Thymus (tissue), 11 donors: ENCODE results near the gene ERP29. TPM values are rescaled to one million over a fixed set of nuclear protein-coding genes. Genes with fewer than 3 reads are reported as not detected.
"Not testable (repeated sequence)": the region's sequence is repeated elsewhere in the genome, so short reads cannot be mapped to it uniquely, and the experiment has no call there.

Source experiments
- DNase-seq, 9 donors: peaks; one replicate each; pipeline ENCODE4 v3.0.0-alpha.2; 2013; ENCODE audit warnings: low spot score in 9 of 9, low read depth in 6 of 9, missing footprints in 1 of 9
- H3K27ac ChIP-seq, 2 donors: one replicate each; pipeline ENCODE4 v1.5.1; 2013; ENCODE audit warnings: control low read depth in 1 of 2, low read depth in 1 of 2, low read length in 1 of 2, mild to moderate bottlenecking in 1 of 2, moderate library complexity in 1 of 2
- H3K27me3 ChIP-seq, 2 donors: one replicate each; pipeline ENCODE4 v1.5.1; 2013; ENCODE audit warnings: low read length in 1 of 2; ENCODE audit not compliant: control insufficient read depth in 2 of 2, insufficient read depth in 1 of 2
- H3K36me3 ChIP-seq, 2 donors: one replicate each; pipeline ENCODE4 v1.5.1; 2013; ENCODE audit warnings: low read length in 1 of 2, mild to moderate bottlenecking in 1 of 2, moderate library complexity in 1 of 2; ENCODE audit not compliant: control insufficient read depth in 2 of 2, insufficient read depth in 2 of 2
- H3K4me1 ChIP-seq, 2 donors: one replicate each; pipeline ENCODE4 v1.5.1; 2013; ENCODE audit warnings: low read length in 2 of 2; ENCODE audit not compliant: control insufficient read depth in 2 of 2, insufficient read depth in 2 of 2
- H3K4me3 ChIP-seq, 2 donors: one replicate each; pipeline ENCODE4 v1.5.1; 2013; ENCODE audit warnings: low read length in 2 of 2, control low read depth in 1 of 2, mild to moderate bottlenecking in 1 of 2
- H3K9me3 ChIP-seq, 2 donors: one replicate each; pipeline ENCODE4 v1.5.1; 2013; ENCODE audit warnings: low read length in 1 of 2, mild to moderate bottlenecking in 1 of 2; ENCODE audit not compliant: control insufficient read depth in 2 of 2, insufficient read depth in 1 of 2
- WGBS: extraction: QIAGEN DNeasy Blood & Tissue Kit; methylation state at CpG from one replicate; pipeline ENCODE4 v1.1.7; 2013; 5-methylcytosine and 5-hydroxymethylcytosine counted together
- polyA plus RNA-seq: library from polyadenylated mRNA; stranded (reverse); fragments of 200-250 nt; gene quantifications from one replicate; pipeline ENCODE4 v1.2.3, GENCODE V29; 2013
- total RNA-seq: library from RNA; stranded (reverse); fragments of 120-200 nt; gene quantifications from one replicate; pipeline ENCODE4 v1.2.4, GENCODE V29; 2013
- donor health status: healthy.

ERP29 gene
- total and polyA plus RNA-seq, 2 donors: 85.0 to 130 TPM

DNA sequence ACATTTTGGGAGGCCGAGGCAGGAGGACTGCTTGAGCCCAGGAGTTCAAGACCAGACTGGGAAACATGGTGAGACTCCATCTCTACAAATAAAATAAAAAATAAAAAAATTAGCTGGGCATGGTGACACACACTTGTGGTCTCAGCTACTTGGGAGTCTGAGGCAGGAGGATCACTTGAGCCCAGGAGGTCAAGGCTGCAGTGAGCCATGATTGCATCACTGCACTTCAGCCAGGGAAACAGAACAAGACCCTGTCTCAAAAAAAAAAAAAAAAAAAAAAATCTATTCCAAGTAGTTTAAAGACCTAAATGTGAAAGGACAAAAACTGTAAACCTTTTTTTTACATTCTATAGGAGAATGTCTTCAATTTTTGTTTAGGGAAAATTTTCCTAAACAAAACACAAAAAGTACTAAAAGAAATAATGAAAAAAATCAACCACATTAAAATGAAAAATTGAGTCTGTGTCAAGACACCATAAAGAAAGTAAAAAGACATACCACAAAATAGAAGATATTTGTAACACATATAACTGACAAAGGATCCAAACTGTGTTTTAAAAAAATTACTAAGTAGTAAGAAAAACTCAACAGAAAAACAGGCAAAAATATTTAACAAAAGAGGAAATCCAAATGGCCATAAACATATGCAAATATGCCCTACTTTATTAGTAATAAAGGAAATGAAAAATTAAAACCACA lies 17.3 kb upstream of the ERP29 start:
- Histone ChIP-seq H3K4me1 (peaks cover 17 to 44% of the 10 kb centered on the region in 2 donors), H3K27me3 (no peaks in the 10 kb centered on the region), H3K4me3 (no peak overlapping the region), H3K36me3 (peaks cover 0 to 8% of the 10 kb centered on the region in 2 donors), H3K27ac (no peak overlapping the region), H3K9me3 (no peaks in the 10 kb centered on the region)
- 98% methylated on average over 1 of the region's 1 CpG for WGBS
- DNase-seq: no peak

DNA sequence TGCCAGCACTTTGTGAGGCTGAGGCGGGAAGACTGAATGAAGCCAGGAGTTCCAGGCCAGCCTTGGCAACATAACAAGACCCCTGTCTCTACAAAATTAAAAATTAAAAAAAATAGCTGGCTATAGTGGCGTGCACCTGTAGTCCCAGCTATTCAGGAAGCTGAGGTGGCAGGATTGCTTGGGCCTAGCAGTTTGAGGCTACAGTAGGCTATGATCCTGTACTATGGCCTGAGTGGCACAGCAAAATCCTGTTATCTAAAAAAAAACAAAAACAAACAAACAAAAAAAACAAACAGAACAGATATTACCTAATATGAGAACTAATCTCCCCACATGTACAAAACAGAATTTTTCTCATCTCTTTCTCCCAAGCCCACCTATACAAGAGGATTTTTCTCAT lies 15.9 kb upstream of the ERP29 start:
- Histone ChIP-seq H3K27me3 (no peaks in the 10 kb centered on the region), H3K27ac (peak overlapping the region in 1 of 2 donors; percentile 5), H3K4me3 (no peak overlapping the region), H3K9me3 (no peaks in the 10 kb centered on the region), H3K4me1 (peaks cover 17 to 46% of the 10 kb centered on the region in 2 donors), H3K36me3 (peaks cover 0 to 11% of the 10 kb centered on the region in 2 donors)
- 89% methylated on average over 2 of the region's 2 CpGs for WGBS
- no peak for DNase-seq

DNA sequence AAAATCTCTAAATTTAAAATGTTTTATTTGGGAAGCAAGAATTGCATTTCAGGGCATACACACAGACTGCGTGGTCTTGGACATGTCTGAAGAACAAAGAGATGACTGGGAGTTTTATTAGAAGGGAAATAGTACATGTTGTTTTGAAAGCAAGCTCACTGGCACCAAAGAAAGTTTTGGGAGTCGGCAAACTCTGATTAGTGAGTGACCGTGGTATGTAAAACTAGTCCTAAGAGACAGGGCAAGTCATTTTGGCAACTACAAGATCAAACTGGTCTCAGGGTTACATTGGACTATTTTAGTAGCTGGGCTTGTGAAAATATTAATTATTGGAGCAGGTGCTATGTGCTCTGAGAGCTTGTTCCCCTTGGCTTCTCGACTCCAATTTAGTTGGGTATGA lies 15.2 kb upstream of the ERP29 start:
- no peak overlapping the region for H3K4me3 ChIP-seq
- DNase-seq: no peak
- no peak overlapping the region for H3K27ac ChIP-seq
- no peaks in the 10 kb centered on the region for H3K9me3 ChIP-seq
- H3K4me1 ChIP-seq: peaks cover 10 to 40% of the 10 kb centered on the region in 2 donors
- H3K36me3 ChIP-seq: peaks cover 0 to 11% of the 10 kb centered on the region in 2 donors
- no peaks in the 10 kb centered on the region for H3K27me3 ChIP-seq
- WGBS: 98% methylated on average over 4 of the region's 4 CpGs

DNA sequence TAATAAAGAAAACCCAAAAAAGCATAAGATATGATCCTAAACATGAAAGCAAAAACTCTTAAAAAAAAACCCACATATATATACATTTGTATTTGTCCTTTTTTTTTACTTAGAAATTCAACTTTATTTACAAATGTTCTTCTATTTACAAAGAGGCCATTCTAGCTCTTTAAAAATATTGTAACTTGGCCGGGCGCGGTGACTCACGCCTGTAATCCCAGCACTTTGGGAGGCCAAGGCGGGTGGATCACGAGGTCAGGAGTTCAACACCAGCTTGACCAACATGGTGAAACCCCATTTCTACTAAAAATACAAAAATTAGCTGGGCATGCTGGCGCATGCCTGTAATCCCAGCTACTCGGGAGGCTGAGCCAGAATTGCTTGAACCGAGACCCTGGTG lies 14.1 kb upstream of the ERP29 start:
- H3K27ac ChIP-seq: not testable (repeated sequence)
- WGBS: over 99% methylated on average over 9 of the region's 9 CpGs
- peaks cover 6 to 31% of the 10 kb centered on the region in 2 donors for H3K4me1 ChIP-seq

DNA sequence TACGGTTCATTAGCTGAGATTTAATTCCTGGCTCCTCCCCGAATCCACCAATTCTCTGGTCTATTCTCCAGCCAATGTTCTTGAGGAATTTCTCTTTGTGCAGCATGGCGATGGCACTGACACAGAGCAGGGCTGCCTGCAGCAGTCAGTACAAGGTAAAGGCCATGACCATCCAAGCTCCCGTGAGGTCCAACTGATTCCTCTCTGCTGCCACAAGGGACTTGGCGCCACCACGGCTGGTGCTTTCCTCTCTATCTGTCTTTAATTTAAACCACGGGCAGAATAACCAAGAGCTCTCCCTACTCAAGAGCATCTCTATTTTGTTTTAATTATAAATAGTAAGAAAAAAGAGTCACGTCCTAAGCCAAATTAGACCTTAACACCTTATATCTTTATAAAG lies 12.4 kb upstream of the ERP29 start:
- peaks cover 3 to 21% of the 10 kb centered on the region in 2 donors for H3K4me1 ChIP-seq
- WGBS: 97% methylated on average over 8 of the region's 8 CpGs
- no peaks in the 10 kb centered on the region for H3K27me3 ChIP-seq
- H3K36me3 ChIP-seq: peaks cover 0 to 11% of the 10 kb centered on the region in 2 donors
- H3K9me3 ChIP-seq: no peaks in the 10 kb centered on the region
- peak overlapping the region in 1 of 2 donors; percentile 15 for H3K27ac ChIP-seq
- no peak for DNase-seq
- H3K4me3 ChIP-seq: no peak overlapping the region

More for the DNA sequence above, 14.1 kb upstream of the ERP29 start:
- not testable (repeated sequence) for DNase-seq, H3K9me3 ChIP-seq, H3K27me3 ChIP-seq, H3K4me3 ChIP-seq
- H3K36me3 ChIP-seq: peaks cover 0 to 11% of the 10 kb centered on the region in 2 donors

DNA sequence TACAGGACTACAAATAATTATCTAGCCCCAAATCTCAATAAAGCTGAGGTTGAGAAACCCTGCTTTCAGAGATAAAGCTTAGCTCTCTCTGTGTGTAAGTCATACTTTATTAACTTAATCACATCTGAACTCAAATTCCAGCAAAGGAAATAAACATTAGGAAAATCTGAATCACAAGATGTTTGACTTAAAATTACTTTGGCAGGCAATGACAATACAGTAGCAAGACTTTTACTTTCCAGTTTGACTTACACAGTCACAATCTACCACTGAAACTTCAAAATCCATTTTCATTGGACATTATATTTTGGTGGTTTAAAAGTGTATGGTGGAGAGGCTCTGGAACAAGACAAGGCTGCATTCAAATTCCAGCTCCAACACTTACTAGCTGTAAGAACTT lies 11.7 kb upstream of the ERP29 start:
- Histone ChIP-seq H3K27ac (no peak overlapping the region), H3K9me3 (no peaks in the 10 kb centered on the region), H3K4me1 (peaks cover 3 to 20% of the 10 kb centered on the region in 2 donors), H3K27me3 (no peaks in the 10 kb centered on the region), H3K4me3 (no peak overlapping the region), H3K36me3 (peaks cover 0 to 11% of the 10 kb centered on the region in 2 donors)
- no peak for DNase-seq

DNA sequence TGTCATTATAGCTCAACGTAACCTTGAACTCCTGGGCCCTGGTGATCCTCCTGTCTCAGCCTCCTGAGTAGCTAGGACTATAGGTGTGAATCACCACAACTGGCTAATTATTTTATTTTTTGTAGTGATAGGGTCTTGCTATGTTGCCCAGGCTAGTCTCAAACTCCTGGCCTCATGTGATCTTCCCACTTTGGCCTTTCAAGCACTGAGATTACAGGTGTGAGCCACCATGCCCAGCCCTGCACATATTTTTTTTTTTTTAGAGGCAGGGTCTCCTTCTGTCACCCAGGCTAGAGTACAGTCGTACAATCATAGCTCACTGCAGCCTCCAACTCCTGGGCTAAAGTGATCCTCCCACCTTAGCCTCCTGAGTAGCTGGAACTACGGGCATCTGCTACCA lies 9.2 kb upstream of the ERP29 start:
- WGBS: 98% methylated on average over 3 of the region's 3 CpGs
- Histone ChIP-seq H3K4me3 (no peak overlapping the region), H3K4me1 (peaks cover 3 to 16% of the 10 kb centered on the region in 2 donors)

DNA sequence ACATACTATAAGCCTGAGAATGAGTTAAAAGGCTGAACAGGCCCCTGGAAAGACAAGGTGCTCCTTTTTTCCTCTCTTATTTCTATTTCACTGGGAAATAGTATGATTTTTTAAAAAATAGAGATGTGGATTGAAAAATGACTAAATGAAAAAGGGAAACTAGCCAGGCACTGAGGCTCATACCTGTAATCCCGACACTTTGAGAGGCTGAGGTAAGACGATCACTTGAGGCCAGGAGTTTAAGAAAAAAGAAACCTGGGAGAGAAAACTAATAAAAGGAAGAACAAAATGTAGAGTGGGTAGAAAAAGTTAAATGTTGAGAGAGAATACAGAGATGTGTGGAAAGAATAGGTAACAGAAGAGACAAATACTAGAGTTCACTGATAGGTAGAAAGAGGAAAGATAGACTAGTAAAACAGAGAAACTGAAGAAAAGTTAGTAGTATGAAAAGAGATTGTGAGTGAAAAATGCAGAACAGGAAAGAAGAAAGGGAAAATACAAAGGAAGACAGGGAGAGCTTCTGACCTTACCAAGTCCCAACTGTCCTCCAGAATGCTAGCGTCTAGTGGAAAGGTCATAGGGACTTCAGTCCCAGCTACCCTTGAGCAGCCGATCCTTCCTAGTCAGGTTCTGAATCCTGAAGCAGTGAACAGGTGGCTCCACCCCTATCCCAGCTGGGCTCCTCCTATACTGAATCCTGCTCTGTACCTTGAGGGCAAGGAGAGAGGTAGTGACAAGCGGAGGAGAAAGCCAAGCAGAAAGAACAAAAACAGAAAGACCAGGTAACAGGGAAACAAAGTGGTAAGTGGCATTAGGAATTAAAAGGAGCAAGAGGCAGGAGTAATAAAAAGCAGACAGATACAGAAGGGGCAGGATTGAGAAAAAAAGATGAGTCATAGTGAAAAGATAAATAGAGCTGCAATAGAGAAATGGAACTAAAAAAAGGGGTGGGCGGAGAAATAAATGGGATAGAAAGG lies 7.5 kb upstream of the ERP29 start:
- Histone ChIP-seq H3K27ac (no peak overlapping the region), H3K27me3 (no peaks in the 10 kb centered on the region), H3K4me1 (peaks cover 3 to 17% of the 10 kb centered on the region in 2 donors), H3K9me3 (peaks cover 0 to 5% of the 10 kb centered on the region in 2 donors), H3K36me3 (peaks cover 0 to 6% of the 10 kb centered on the region in 2 donors), H3K4me3 (no peak overlapping the region)
- DNase-seq: no peak
- WGBS: 95% methylated on average over 6 of the region's 6 CpGs

More for the DNA sequence above, 9.2 kb upstream of the ERP29 start:
- H3K9me3 ChIP-seq: no peaks in the 10 kb centered on the region
- peaks cover 0 to 8% of the 10 kb centered on the region in 2 donors for H3K36me3 ChIP-seq
- H3K27me3 ChIP-seq: no peaks in the 10 kb centered on the region
- no peak for DNase-seq
- no peak overlapping the region for H3K27ac ChIP-seq

DNA sequence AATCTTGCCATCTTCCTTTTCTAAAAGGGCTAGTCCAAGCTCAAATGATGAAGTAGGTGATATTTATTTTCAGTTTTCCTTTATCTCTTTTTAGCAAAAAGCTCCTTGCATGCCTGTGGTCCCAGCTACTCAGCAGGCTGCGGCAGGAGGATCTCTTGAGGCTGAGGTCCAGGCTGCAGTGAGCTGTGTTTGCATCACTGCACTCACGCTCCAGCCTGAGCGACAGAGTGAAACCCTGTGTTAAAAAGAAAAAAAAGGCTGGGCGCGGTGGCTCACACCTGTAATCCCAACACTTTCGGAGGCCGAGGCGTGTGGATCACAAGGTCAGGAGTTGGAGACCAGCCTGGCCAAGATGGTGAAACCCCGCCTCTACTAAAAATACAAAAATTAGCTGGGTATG lies 5.3 kb upstream of the ERP29 start:
- H3K9me3 ChIP-seq: peaks cover 0 to 8% of the 10 kb centered on the region in 2 donors
- H3K27ac ChIP-seq: no peak overlapping the region
- DNase-seq: no peak
- 94% methylated on average over 9 of the region's 9 CpGs for WGBS
- H3K4me1 ChIP-seq: peaks cover 7 to 23% of the 10 kb centered on the region in 2 donors
- no peaks in the 10 kb centered on the region for H3K36me3 ChIP-seq
- no peak overlapping the region for H3K4me3 ChIP-seq
- H3K27me3 ChIP-seq: no peaks in the 10 kb centered on the region
